HG02759 (cell line): ENCODE data around the gene KIRREL3.

Experiments
- ATAC-seq: cut with Tn5 transposase; IDR thresholded peaks from one replicate; pipeline ENCODE4 v1.9.1; 2021; ENCODE audit warnings: mild to moderate bottlenecking, moderate library complexity; ENCODE audit not compliant: unreplicated experiment

KIRREL3 gene

DNA sequence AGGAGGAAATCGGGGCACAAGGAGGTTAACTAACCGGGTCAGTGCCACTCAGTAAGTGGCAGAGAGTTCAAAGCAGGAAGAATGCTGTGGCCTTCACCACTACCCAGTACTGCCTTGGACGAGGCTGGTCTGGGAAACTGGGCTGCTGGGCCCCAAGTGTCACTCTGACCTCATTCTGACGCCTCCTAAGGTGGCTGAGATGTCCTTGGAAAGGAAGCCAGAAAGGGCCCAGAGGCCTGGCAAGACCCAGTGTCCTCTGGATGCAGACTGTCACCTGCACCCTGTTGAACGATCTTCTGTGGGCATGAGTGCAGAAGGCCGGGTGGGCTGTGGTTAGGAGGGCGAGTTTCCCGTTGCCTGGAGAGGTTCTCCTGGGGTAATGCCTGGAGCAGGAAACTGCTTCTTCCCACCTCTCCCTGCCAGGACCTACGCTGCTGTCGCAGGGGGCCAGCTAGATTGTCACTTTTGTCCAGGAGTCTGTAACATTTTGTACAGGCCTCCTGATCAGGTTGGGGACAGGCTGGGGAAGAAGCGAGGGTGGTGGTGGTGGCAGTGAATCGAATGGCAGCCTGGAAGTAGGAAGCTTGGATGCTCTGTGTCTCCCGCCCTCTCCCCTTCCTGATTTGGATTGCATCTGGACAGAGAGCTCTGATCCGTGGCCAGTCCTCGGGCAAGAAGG lies 540.0 kb downstream of the KIRREL3 start:
- no peak for ATAC-seq

- ATAC-seq: no peak
These were observed 540.8 kb downstream of the KIRREL3 start for GRCh38 chr11:126459691-126460281.

DNA sequence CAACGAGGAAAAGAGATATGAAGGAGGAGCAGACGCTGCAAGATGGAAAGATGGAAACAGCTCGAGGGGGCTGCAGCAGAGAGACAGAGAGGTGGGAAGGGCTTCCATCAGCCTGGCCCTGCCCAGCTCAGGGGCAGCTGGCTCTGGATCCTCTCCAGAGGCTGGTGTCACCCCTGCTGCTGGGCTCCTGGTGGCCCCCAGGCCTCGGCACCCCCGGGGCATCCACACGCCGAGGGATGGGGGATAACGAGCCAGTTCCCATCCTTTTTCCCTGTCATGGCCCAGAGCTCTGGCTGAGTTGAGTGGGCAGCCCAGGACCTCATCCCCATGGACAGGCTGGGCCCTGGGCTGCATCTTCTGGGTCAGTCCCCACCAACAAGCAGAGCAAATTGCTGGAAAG lies 542.8 kb downstream of the KIRREL3 start:
- ATAC-seq: no peak

- no peak for ATAC-seq
These were observed 543.6 kb downstream of the KIRREL3 start for GRCh38 chr11:126456783-126457542.

DNA sequence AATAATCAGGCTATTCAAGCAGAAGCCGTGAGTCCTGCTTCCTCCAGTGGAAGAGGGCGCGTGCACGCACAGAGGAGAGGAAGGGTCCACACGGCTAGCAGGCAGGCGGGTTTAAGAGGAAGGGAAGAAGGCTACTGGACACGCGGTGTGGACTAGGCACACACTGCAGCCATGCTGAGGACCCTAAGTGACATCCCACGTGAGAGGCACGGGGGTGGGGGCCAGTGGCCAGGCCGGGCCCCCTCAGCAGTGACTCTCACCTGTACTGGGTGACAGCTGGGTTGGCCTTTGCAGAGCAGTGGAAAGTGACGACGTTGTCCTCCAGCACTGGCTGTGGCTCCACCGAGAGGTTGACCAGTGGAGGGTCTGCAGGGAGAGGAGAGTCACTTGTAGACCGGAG lies 544.5 kb downstream of the KIRREL3 start:
- no peak for ATAC-seq

- ATAC-seq: no peak
These were observed 548.1 kb downstream of the KIRREL3 start for GRCh38 chr11:126452241-126453101.

DNA sequence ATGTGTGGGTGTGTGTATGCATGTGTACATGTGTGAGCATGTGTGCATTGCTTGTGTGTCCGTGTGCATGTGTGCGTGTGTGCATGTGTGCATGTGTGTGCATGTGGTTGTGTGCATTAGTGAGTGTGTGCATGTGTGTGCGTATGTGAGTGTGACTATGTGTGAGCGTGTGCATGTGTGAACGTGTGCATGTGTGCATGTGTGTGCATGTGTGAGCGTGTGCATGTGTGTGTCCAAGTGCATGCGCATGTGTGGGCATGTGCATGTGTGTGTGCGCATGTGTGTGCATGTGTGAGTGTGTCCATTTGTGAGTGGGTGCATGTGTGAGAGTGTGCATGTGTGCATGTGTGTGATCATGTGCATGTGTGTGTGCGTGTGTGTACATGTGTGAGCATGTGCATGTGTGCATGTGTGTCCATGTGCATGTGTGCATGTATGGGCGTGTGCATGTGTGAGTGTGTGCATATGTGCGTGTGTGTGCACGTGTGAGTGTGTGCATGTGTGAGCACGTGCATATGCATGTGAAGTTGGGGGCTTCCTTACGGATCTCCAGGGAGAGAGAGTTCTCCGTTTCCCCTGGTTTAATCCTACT lies 549.3 kb downstream of the KIRREL3 start:
- no peak for ATAC-seq

DNA sequence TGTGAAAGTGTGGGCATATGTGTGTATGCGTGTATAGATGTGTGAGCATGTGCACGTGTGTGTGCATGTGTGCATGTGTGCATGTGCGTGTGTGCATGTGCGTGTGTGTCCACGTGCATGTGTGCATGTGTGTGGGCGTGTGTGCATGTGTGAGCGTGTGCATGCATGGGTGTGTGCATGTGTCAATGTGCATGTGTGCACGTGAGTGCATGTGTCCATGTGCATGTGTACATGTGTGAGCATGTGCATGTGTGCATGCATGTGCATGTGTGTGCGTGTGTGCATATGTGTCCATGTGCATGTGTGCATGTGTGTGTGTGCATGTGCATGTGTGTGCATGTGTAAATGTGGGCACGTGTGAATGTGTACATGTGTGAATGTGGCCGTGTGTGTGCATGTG lies 549.8 kb downstream of the KIRREL3 start:
- ATAC-seq: no peak

DNA sequence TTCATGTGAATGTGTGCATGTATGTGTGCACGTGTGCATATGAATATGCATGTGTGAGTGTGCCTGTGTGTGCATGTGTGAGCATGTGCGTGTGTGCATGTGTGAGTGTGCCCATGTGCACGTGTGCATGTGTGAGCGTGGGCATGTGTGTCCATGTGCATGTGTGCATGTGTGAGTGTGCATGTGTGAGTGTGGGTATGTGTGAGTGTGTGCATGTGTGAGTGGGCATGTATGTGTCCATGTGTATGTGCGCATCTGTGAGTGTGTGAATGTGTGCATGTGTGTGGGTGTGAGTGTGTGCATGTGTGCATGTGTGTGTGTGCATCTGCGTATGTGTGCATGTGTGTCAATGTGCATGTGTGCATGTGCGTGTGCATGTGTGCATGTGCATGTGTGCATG lies 550.4 kb downstream of the KIRREL3 start:
- no peak for ATAC-seq

DNA sequence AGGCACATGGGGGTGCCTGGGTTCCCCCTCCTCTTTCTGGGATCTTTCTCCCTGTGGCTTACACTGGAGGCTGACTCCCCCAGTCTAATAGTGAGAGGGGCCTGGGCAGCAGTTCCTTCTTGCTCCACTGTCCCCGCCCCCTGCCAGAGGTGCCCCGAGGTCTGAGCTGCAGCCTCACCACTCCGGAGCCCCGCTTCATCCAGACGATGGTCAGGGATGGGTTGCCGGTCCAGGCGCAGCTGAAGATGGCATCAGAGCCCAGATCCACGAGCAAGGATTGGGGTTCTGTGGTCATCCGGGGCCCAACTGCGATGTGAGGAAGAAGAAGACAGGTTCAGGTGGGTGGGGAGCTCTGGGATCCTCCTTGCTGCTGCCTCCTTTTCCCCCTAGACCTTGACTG lies 554.0 kb downstream of the KIRREL3 start:
- ATAC-seq: no peak

DNA sequence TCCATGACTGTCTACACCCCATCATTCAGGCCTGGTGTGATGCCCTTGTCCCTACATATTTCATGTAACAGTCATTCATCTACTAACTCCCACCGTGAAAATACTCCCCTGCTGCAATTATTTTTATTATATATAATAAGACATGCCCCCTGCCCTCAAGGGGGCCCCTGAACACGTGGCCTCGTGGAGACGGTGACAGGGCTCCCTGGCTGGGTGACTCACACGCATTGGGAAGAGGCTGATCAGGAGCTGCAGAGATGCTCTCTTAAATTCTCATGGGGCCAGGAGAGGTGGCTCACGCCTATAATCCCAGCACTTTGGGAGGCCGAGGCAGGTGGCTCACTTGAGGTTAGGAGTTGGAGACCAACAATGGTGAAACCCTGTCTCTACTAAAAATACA lies 556.5 kb downstream of the KIRREL3 start:
- no peak for ATAC-seq

DNA sequence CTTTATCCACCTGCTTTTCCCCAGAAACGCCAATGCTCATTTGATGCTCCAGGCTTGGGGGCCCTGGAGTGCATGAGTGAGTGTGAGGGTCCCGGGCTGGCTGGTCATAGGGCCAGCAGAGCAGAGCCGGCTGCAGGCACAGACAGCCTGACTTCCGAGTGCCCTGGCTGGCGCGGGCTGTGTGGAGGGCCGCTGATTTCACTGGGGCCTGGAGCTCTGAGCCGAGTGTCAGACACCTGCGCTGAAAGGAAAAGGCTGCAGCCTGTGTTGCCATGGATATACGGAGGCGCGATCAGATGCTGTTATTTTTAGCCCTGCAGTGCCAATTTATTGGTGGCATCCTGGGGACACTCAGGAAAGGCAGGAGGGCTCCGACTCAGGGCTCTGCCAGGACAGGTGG lies 557.5 kb downstream of the KIRREL3 start:
- ATAC-seq: no peak

DNA sequence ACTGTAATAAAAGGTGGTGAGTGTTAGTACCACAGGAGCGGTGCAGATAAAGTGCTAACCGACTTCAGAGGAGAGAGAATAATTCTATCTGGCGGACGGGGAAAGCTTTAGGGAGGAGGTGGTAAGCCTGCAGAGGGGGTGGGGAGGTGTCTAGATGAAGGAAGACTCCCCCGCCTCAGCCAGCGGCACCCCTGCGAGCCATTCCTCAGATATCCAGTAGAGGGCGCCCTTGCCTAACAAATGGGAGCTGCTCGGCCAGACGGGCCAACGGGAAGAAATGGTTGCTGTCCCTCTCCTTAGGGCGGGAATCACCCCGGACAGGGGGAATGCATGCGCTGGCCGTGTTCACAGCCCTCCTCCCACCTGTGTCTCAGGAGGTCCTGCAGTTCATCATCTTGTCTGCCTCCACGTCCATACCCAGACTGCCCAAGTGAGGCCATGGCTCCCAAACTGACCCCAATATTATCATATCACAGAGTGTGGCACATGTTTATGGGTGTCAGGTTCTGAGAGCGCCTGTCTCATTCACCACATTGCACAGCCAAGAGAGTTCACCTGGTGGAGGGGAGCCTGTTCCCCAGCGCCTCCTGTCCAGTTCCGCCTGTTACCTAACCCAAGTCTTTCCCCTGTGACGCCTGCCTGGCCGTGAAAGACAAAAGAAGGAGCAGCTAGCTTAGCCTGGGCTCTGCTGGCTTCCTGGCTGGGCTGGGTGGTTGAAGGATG lies 559.6 kb downstream of the KIRREL3 start:
- ATAC-seq: peak; percentile 77

- ATAC-seq: no peak
These were observed 560.3 kb downstream of the KIRREL3 start for GRCh38 chr11:126440276-126440675.

DNA sequence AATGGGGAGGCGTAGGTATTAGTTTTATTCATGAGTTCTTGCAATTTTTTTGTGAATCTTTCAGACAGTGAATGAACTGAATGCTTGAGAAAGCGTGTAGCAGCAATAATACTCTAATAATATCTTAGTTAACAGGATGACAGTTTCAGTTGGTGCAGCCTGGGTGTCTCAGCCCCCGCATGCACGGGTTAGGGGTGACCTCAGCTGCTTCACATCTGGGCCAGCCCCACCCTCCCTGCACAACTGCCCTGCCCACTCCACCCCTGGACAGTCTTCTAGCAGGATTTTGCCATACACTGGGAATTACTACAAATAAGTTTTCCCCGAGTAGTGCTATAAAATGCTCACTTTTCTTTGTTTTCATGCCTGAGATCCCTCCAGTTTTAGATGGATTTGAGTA lies 561.9 kb downstream of the KIRREL3 start:
- ATAC-seq: no peak

GRCh38 chr11:126438272-126438671 lies 562.3 kb downstream of the KIRREL3 start:
- ATAC-seq: no peak

DNA sequence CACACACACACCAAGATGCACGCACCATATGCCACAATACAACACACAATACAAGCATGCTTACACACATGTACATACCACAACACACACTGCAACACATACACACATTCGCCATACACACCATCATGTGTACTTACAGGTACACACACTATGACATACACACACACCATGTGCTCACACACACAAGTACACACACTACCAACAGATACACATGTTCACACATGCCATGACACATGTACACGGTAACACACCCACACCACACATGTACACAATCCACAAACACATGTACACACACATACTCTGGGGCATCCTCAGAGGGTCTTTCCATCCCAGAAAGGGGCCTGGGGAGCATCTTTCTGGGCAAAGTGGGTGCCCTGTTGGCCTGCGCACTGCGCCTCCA lies 562.8 kb downstream of the KIRREL3 start:
- no peak for ATAC-seq

DNA sequence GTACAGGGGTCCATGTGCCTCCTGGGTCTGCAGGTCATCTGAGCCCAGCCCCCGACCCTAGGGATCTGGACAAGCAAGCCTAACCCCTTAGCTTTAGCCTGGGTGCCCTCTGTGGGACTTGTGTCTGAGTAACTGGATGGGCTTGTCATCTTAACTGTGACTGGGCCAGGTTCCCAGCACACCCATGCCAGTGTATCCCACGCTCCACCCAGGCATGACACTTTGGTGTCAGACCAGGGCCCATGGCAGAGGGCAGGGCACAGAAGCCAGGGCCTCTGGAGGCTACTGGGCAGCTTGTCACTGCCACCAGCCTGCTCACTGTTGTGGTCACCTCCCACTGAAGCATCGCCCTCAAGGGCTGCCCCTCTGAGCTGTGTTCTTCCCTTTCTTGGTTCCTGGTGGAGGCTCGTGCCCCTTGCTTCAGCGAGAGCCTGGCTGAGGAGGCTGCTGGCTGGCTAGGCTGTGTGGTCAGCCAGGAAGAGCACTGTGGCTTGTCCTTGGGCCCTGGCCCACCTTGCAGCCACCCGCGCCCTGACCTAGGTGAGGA lies 564.3 kb downstream of the KIRREL3 start:
- ATAC-seq: no peak

GRCh38 chr11:126434950-126435335 lies 565.6 kb downstream of the KIRREL3 start:
- no peak for ATAC-seq
